C4-2B (cell line): Measurements from ENCODE around the gene SORCS2.

Experiments used
- CTCF ChIP-seq: fragments of 450-650 bp; conservative IDR thresholded peaks from 2 replicates; pipeline ENCODE4 v1.5.1; 2017; ENCODE audit warnings: mild to moderate bottlenecking
- ZFX ChIP-seq: fragments of 450-650 bp; IDR thresholded peaks from 2 replicates; pipeline ENCODE4 v1.6.1; 2017

- TF ChIP-seq CTCF (no peak), ZFX (no peak)
These were observed 401.5 kb downstream of the SORCS2 start for GRCh38 chr4:7593646-7594412.
